HepG2 (cell line): ENCODE measurements around the gene CD300H. TPM values are rescaled to one million over a fixed set of nuclear protein-coding genes. Genes with fewer than 3 reads are reported as not detected.

Experiments used
- ATAC-seq: fragments of 200-7000 bp; cut with Tn5 transposase; 3 replicates; pipeline ENCODE4 v1.9.1; 2020; ENCODE audit warnings: mild to moderate bottlenecking, moderate library complexity
- BruUV-seq: library from RNA; stranded (reverse); fragments of 400-500 nt; replicated peaks from 2 replicates; lab custom pipeline; 2021; lab: Mats Ljungman, UMichigan
- CTCF ChIA-PET: fragments of 300-600 bp; formaldehyde crosslinking; extraction: SDS; loops from one replicate; lab custom pipeline; 2021; ENCODE audit warnings: low total read pairs, inconsistent platforms, low intra/inter-chr PET ratio; lab: Yijun Ruan, JAX
- POLR2A ChIA-PET: fragments of 350-600 bp; sonication (Branson Sonifier 250); formaldehyde crosslinking; loops from one replicate; lab custom pipeline; 2020; ENCODE audit warnings: antibody characterized with exemption, inconsistent platforms; lab: Yijun Ruan, JAX
- DNase-seq: peaks from one replicate; pipeline ENCODE4 v3.0.0-alpha.2; 2015; ENCODE audit warnings: low spot score
- FAIRE-seq: peaks from 3 replicates; lab custom pipeline; 2011; peaks lifted over from hg19 to GRCh38; lab: Jason Lieb, UNC
- H2AFZ ChIP-seq: one replicate; pipeline ENCODE4 v1.6.1; 2011; ENCODE audit warnings: low read length, inconsistent platforms
- H3K27ac ChIP-seq: fragments of 300-600 bp; 3 replicates; pipeline ENCODE4 v1.8.0; 2011; ENCODE audit warnings: mixed run types, mild to moderate bottlenecking, mixed read lengths, low read length, inconsistent platforms; ENCODE audit not compliant: insufficient read depth; ENCODE audit errors: extremely low read length
- H3K27me3 ChIP-seq, 2 experiments: fragments of 200-600 bp in 1 of 2; 2 replicates in 1 of 2; 3 replicates in 1 of 2; pipeline versions ENCODE4 v1.6.0 to v1.8.0; 2011; ENCODE audit warnings: low read length in 2 of 2, mild to moderate bottlenecking in 2 of 2, moderate library complexity in 2 of 2, inconsistent platforms in 1 of 2; ENCODE audit not compliant: insufficient read depth in 2 of 2, control insufficient read depth in 1 of 2
- H3K36me3 ChIP-seq, 2 experiments: fragments of 200-600 bp in 1 of 2; replicated peaks in 1 of 2; 2 replicates in 1 of 2; 3 replicates in 1 of 2; pipeline versions ENCODE4 v1.5.1 to v1.8.0; 2011; ENCODE audit warnings: low read length in 2 of 2, inconsistent platforms in 1 of 2; ENCODE audit not compliant: insufficient read depth in 2 of 2, control insufficient read depth in 1 of 2
- H3K4me1 ChIP-seq: 2 replicates; pipeline ENCODE4 v1.5.1; 2012; ENCODE audit warnings: low read length, inconsistent platforms; ENCODE audit not compliant: insufficient read depth
- H3K4me2 ChIP-seq: 2 replicates; pipeline ENCODE4 v1.6.0; 2011; ENCODE audit warnings: low read depth, low read length, inconsistent platforms
- H3K4me3 ChIP-seq, 3 experiments: fragments of 200-600 bp in 1 of 3; sonication (generic), shearing (Covaris generic) in 1 of 3; replicated peaks in 1 of 3; 2 replicates each; pipeline ENCODE4 v1.5.1; 2011 to 2016; ENCODE audit warnings: low read length in 3 of 3, inconsistent platforms in 2 of 3, low read depth in 2 of 3, mild to moderate bottlenecking in 2 of 3, control low read depth in 1 of 3, mixed read lengths in 1 of 3; ENCODE audit not compliant: insufficient read depth in 1 of 3
- H3K79me2 ChIP-seq: one replicate; pipeline ENCODE4 v1.6.1; 2011; ENCODE audit warnings: low read length, inconsistent platforms; ENCODE audit not compliant: insufficient read depth
- H3K9ac ChIP-seq: 2 replicates; pipeline ENCODE4 v1.6.0; 2011; ENCODE audit warnings: mild to moderate bottlenecking, low read depth, low read length, inconsistent platforms; ENCODE audit not compliant: insufficient read depth
- H3K9me3 ChIP-seq: 2 replicates; pipeline ENCODE4 v1.5.1; 2012; ENCODE audit warnings: mild to moderate bottlenecking, low read length
- H4K20me1 ChIP-seq: 2 replicates; pipeline ENCODE4 v1.6.0; 2011; ENCODE audit warnings: inconsistent platforms, mild to moderate bottlenecking, low read length, moderate library complexity; ENCODE audit not compliant: insufficient read depth
- ELF3 ChIP-seq: IDR thresholded peaks from 2 replicates; pipeline ENCODE4 v1.6.1; 2016; ENCODE audit warnings: missing genetic modification reagents, missing compliant biosample characterization
- PHB2 ChIP-seq: fragments of 450-650 bp; IDR thresholded peaks from 2 replicates; pipeline ENCODE4 v1.6.1; 2018; ENCODE audit not compliant: partially characterized antibody
- ZFP36L1 ChIP-seq: sonication (generic); formaldehyde crosslinking; IDR thresholded peaks from 2 replicates; pipeline ENCODE4 v1.8.0; 2022; ENCODE audit warnings: mild to moderate bottlenecking, missing genetic modification reagents, moderate library complexity
- ZNF136 ChIP-seq: sonication (generic); formaldehyde crosslinking; IDR thresholded peaks from 2 replicates; pipeline ENCODE4 v1.8.1; 2022; ENCODE audit warnings: low read depth, mild to moderate bottlenecking, moderate library complexity, missing genetic modification reagents
- ZNF3 ChIP-seq: IDR thresholded peaks from 2 replicates; pipeline ENCODE4 v1.7.0; 2017; ENCODE audit warnings: inconsistent platforms
- WGBS: methylation state at CpG from one replicate; pipeline ENCODE4 v1.1.6; 2017; ENCODE audit warnings: low lambda C conversion rate; 5-methylcytosine and 5-hydroxymethylcytosine counted together
- in situ Hi-C: cut with HindIII; loops from 2 replicates; pipeline ENCODE4 v1.10.0; 2017; ENCODE audit warnings: low pct_unique_long_range_greater_than_20kb; ENCODE audit not compliant: extremely low pct_ligation_motif_present
- intact Hi-C: fragments of 100-400 bp; cut with micrococcal nuclease; formaldehyde crosslinking; loops from one replicate; pipeline ENCODE4 v1.10.0; 2022; ENCODE audit not compliant: unreplicated experiment
- polyA plus RNA-seq, 8 experiments: library from polyadenylated mRNA; depleted of rRNA in 3 of 8; stranded (reverse) in 7 of 8; unstranded in 1 of 8; fragments of >200 nt; fragmentation: Illumina TruSeq in 4 of 8; extraction: Trizol in 4 of 8; gene quantifications; 2 replicates each; pipeline versions ENCODE4 v1.2.1 to v1.2.3, GENCODE V29; 2011 to 2016; ENCODE audit warnings: low read depth in 4 of 8, missing spikeins in 1 of 8, mixed read lengths in 1 of 8; ENCODE audit not compliant: insufficient read depth in 1 of 8
- total RNA-seq, 5 experiments: library from RNA; depleted of rRNA; stranded (reverse); fragments of >200 nt; fragmentation: Illumina TruSeq; extraction: Trizol; gene quantifications; 2 replicates each; pipeline ENCODE4 v1.2.3, GENCODE V29; 2016; ENCODE audit warnings: low read depth in 1 of 5
- TF ChIP-seq, protein P1 (sequence below): sonication (generic); formaldehyde crosslinking; IDR thresholded peaks from 2 replicates; pipeline ENCODE4 v1.8.1; 2023; ENCODE audit warnings: missing genetic modification reagents, inconsistent platforms, borderline replicate concordance
- TF ChIP-seq, protein P2 (sequence below), 2 experiments: sonication (generic) in 1 of 2; formaldehyde crosslinking in 1 of 2; IDR thresholded peaks; 2 replicates each; pipeline versions ENCODE4 v1.4.0 to v1.6.1; 2018 to 2020; ENCODE audit warnings: missing genetic modification reagents in 2 of 2, borderline replicate concordance in 1 of 2, low read depth in 1 of 2, mild to moderate bottlenecking in 1 of 2, missing biosample characterization in 1 of 2
- TF ChIP-seq, protein P3 (sequence below): IDR thresholded peaks from 2 replicates; pipeline ENCODE4 v1.6.1; 2018; ENCODE audit warnings: missing genetic modification reagents

The CD300H gene
- total and polyA plus RNA-seq, 2 of the 13 experiments (the other 11 are each of a cell fraction or from before 2014, with no cell fraction given), result not detected

DNA sequence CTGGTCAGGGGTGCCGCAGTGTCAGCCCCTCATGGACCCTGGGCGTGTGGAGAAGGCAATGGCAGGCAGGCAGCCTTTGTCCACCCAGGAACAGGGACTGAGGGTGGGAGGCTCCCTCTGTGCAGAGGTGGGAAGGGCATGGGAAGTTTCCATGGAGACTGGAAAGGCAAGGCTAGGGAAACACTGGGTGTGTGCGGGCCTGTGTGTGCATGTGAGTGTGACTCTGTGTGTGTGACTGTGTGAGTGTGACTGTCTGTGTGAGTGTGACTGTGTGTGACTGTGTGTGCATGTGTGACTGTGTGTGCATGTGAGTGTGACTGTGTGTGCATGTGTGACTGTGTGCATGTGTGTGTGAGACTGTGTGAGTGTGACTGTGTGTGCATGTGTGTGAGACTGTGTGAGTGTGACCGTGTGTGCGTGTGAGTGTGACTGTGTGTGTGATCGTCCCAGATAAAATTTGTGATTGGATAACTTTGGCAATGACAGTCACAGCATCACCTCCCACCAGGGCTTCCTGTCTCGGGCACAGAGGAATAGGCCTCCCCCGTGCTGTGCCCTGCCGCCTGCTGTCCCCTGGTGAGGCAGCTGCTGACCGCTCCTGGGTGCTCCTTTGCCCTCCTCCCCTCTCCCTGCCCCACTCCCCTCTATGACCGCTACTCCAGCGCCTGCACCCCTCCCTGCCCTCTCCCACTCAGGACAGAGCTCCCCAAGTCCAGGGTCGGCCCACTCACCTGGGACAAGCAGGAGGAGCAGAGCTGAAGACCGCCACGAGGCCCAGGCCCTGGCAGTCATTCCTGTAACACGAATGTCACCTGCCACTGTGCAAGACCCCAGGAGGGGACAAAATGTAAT, 22.1 kb downstream of the CD300H start (continued):
- TF ChIP-seq, protein P1, sequence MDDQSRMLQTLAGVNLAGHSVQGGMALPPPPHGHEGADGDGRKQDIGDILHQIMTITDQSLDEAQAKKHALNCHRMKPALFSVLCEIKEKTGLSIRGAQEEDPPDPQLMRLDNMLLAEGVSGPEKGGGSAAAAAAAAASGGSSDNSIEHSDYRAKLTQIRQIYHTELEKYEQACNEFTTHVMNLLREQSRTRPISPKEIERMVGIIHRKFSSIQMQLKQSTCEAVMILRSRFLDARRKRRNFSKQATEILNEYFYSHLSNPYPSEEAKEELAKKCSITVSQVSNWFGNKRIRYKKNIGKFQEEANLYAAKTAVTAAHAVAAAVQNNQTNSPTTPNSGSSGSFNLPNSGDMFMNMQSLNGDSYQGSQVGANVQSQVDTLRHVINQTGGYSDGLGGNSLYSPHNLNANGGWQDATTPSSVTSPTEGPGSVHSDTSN (CRISPR knock-in tag), result no peak

DNA sequence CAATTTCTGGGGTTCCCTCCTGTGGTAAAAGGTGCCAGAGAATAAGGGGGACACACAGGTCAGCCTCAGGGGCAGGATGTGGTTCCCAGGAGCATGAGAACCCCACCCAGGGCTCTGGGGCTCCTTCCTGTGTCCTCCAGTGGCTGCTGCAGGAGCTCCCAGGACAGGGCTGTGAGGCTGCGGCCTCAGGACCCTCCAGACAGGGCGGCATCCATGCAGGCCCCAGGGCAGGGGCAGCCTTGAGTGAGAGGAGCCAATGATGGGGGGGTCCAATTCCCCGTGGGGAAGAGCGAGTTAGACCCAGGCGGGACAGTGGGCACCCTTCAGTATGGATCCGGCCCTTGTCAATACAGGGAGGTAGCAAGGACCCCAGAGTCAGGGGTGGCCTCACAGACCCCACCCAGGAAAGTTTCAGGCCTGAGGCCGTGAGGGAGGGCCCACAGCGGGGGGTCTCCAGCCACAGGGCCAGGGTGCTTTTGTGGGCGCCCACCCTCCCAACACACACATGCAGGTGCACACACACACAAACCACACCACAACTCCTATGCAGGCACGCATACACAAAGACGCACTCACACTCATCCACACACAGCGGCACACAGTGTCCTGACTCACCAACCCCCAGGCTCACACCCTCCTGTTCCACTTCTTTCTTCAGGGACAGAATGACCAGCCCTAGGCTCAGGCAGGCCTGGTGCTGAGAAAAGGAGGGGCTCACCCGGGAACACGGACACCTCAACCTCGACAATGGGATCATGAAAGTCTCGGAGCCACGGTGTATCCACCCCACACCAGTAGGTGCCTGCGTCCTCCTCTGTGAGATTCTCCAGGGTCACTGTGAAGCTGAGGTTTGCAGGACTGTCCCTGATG, 23.2 kb downstream of the CD300H start:
- H4K20me1 ChIP-seq, result no peaks in the 10 kb centered on the region
- H2AFZ ChIP-seq, result no peak overlapping the region
- no peak overlapping the region for H3K9ac ChIP-seq
- no peaks in the 10 kb centered on the region for H3K79me2 ChIP-seq
- H3K4me2 ChIP-seq, result no peak overlapping the region
- 24% methylated on average over 14 of the region's 18 CpGs for WGBS
- no peak for FAIRE-seq
- CTCF ChIA-PET, result no interaction called here
- TF ChIP-seq ELF3 (CRISPR knock-in tag), result no peak
- TF ChIP-seq ZNF136 (CRISPR knock-in tag), result no peak
- no peak for TF ChIP-seq PHB2
- TF ChIP-seq, protein P2, sequence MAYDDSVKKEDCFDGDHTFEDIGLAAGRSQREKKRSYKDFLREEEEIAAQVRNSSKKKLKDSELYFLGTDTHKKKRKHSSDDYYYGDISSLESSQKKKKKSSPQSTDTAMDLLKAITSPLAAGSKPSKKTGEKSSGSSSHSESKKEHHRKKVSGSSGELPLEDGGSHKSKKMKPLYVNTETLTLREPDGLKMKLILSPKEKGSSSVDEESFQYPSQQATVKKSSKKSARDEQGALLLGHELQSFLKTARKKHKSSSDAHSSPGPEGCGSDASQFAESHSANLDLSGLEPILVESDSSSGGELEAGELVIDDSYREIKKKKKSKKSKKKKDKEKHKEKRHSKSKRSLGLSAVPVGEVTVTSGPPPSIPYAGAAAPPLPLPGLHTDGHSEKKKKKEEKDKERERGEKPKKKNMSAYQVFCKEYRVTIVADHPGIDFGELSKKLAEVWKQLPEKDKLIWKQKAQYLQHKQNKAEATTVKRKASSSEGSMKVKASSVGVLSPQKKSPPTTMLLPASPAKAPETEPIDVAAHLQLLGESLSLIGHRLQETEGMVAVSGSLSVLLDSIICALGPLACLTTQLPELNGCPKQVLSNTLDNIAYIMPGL (CRISPR knock-in tag; IDR thresholded peaks at IDR 0.05; ENCODE audit: borderline replicate concordance in 1 of 2, low read depth in 1 of 2), result no peak
- TF ChIP-seq, protein P3, sequence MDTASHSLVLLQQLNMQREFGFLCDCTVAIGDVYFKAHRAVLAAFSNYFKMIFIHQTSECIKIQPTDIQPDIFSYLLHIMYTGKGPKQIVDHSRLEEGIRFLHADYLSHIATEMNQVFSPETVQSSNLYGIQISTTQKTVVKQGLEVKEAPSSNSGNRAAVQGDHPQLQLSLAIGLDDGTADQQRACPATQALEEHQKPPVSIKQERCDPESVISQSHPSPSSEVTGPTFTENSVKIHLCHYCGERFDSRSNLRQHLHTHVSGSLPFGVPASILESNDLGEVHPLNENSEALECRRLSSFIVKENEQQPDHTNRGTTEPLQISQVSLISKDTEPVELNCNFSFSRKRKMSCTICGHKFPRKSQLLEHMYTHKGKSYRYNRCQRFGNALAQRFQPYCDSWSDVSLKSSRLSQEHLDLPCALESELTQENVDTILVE (CRISPR knock-in tag), result no peak
- TF ChIP-seq ZNF3 (CRISPR knock-in tag), result no peak
- TF ChIP-seq ZFP36L1 (CRISPR knock-in tag), result no peak
- H3K27me3 ChIP-seq, result peaks cover 33 to 100% of the 10 kb centered on the region in 2 experiments
- BruUV-seq, result no TSS peak
- H3K36me3 ChIP-seq, result no peaks in the 10 kb centered on the region
- intact Hi-C loops (no loop called here), in situ Hi-C loops (no loop called here)
- no peaks in the 10 kb centered on the region for H3K4me1 ChIP-seq
- H3K9me3 ChIP-seq, result no peaks in the 10 kb centered on the region
- no peak for DNase-seq
- POLR2A ChIA-PET, result no interaction called here
- H3K4me3 ChIP-seq, result no peak overlapping the region
- ATAC-seq, result no peak; the same call in 2 of the 3 replicates
- H3K27ac ChIP-seq, result no peak overlapping the region
